ENCODE data around the gene BAIAP2L1. TPM values are rescaled to one million over a fixed set of nuclear protein-coding genes. Genes with fewer than 3 reads are reported as not detected.
"Not testable (repeated sequence)": the region's sequence is repeated elsewhere in the genome, so short reads cannot be mapped to it uniquely, and the experiment has no call there.

The BAIAP2L1 gene
- total RNA-seq, 2 experiments from 2014 or later = 1.7 to 2.3 TPM

GRCh38 chr7:98394377-98394836 lies 6.5 kb downstream of the BAIAP2L1 start:
- CTCF ChIA-PET = no interaction called here
- TF ChIP-seq CTCF (IDR thresholded peaks at IDR 0.05) = no peak
- intact Hi-C loops (cut with micrococcal nuclease) = no loop called here

GRCh38 chr7:98387544-98388226 lies 13.2 kb downstream of the BAIAP2L1 start:
- Mint-ChIP-seq H3K36me3 (ENCODE audit: low read depth) (no peaks in the 10 kb centered on the region), H3K4me3 (no peak overlapping the region), H3K27ac (no peak overlapping the region), H3K4me1 (ENCODE audit: low read depth) (no peaks in the 10 kb centered on the region), H3K27me3 (no peaks in the 10 kb centered on the region), H3K9me3 (no peaks in the 10 kb centered on the region)
- POLR2A ChIA-PET = no interaction called here
- TF ChIP-seq CTCF (IDR thresholded peaks at IDR 0.05) = no peak
- DNase-seq (no peak), ATAC-seq (no peak)
- intact Hi-C loops (cut with micrococcal nuclease) = no loop called here
- CTCF ChIA-PET = no interaction called here

More at GRCh38 chr7:98394377-98394836, 6.5 kb downstream of the BAIAP2L1 start:
- H3K27me3 Mint-ChIP-seq = peaks cover 9% of the 10 kb centered on the region
- POLR2A ChIA-PET = no interaction called here
- DNase-seq (no peak), ATAC-seq (no peak)
- no peaks in the 10 kb centered on the region for H3K9me3 Mint-ChIP-seq
- H3K4me1 Mint-ChIP-seq (ENCODE audit: low read depth) = no peaks in the 10 kb centered on the region
- H3K36me3 Mint-ChIP-seq (ENCODE audit: low read depth) = no peaks in the 10 kb centered on the region
- no peak overlapping the region for H3K4me3 Mint-ChIP-seq
- no peak overlapping the region for H3K27ac Mint-ChIP-seq

GRCh38 chr7:98387131-98387530 lies 13.8 kb downstream of the BAIAP2L1 start:
- Mint-ChIP-seq H3K36me3 (ENCODE audit: low read depth) (no peaks in the 10 kb centered on the region), H3K27ac (no peak overlapping the region), H3K9me3 (no peaks in the 10 kb centered on the region), H3K4me3 (no peak overlapping the region), H3K4me1 (ENCODE audit: low read depth) (no peaks in the 10 kb centered on the region), H3K27me3 (no peaks in the 10 kb centered on the region)
- CTCF ChIA-PET = no interaction called here
- no peak for TF ChIP-seq CTCF (IDR thresholded peaks at IDR 0.05)
- DNase-seq (no peak), ATAC-seq (no peak)
- intact Hi-C loops (cut with micrococcal nuclease) = no loop called here
- POLR2A ChIA-PET = no interaction called here

GRCh38 chr7:98385532-98385931 lies 15.4 kb downstream of the BAIAP2L1 start:
- CTCF ChIA-PET; H3K27me3 Mint-ChIP-seq; intact Hi-C loops (cut with micrococcal nuclease); H3K36me3 Mint-ChIP-seq (ENCODE audit: low read depth); H3K4me3 Mint-ChIP-seq; H3K4me1 Mint-ChIP-seq (ENCODE audit: low read depth); H3K27ac Mint-ChIP-seq; H3K9me3 Mint-ChIP-seq; DNase-seq; ATAC-seq; POLR2A ChIA-PET: not testable (repeated sequence)

- CTCF ChIA-PET = no interaction called here
- no peaks in the 10 kb centered on the region for H3K4me1 Mint-ChIP-seq (ENCODE audit: low read depth)
- POLR2A ChIA-PET = no interaction called here
- DNase-seq (no peak), ATAC-seq (no peak)
- H3K36me3 Mint-ChIP-seq (ENCODE audit: low read depth) = no peaks in the 10 kb centered on the region
- H3K4me3 Mint-ChIP-seq = no peak overlapping the region
- no peaks in the 10 kb centered on the region for H3K9me3 Mint-ChIP-seq
- intact Hi-C loops (cut with micrococcal nuclease) = no loop called here
- H3K27me3 Mint-ChIP-seq = no peaks in the 10 kb centered on the region
- no peak for TF ChIP-seq CTCF (IDR thresholded peaks at IDR 0.05)
- H3K27ac Mint-ChIP-seq = no peak overlapping the region
These were observed 22.6 kb downstream of the BAIAP2L1 start for GRCh38 chr7:98378210-98378819.

All from activated CD8-positive, alpha-beta T cell treated with anti-CD3 and anti-CD28 coated beads for 36 hours (primary cell).